ENCODE data around the gene MAP3K12. TPM values are rescaled to one million over a fixed set of nuclear protein-coding genes. Genes with fewer than 3 reads are reported as not detected.

Gene MAP3K12
- total and polyA plus RNA-seq, 2 of the 8 experiments (the other 6 are each of a cell fraction or from before 2014, with no cell fraction given): 23.4 to 42.7 TPM

- peaks cover 7% of the 10 kb centered on the region; the same call in 1 of the 2 replicates for H3K79me1 ChIP-seq (ENCODE audit: low read depth, low read length)
- H2AFZ ChIP-seq (ENCODE audit: low read length): no peak overlapping the region
- peaks cover 7% of the 10 kb centered on the region for H3K23me2 ChIP-seq (ENCODE audit: low read depth, low read length)
- no peak overlapping the region for H3K18ac ChIP-seq (ENCODE audit: extremely low read depth, low read length)
- H3K27me3 ChIP-seq (replicated peaks in 1 of 4; ENCODE audit: control insufficient read depth in 3 of 4, extremely low read depth in 1 of 4, insufficient read depth in 3 of 4, low read length in 3 of 4): no peaks in the 10 kb centered on the region
- H3K4ac ChIP-seq (replicated peaks; ENCODE audit: insufficient read length, low read depth, low read length): no peak overlapping the region
- no peak overlapping the region for H3K14ac ChIP-seq (ENCODE audit: insufficient read length)
- H2BK12ac ChIP-seq (ENCODE audit: low read depth, low read length): no peak overlapping the region
- FAIRE-seq: no peak
- H2BK15ac ChIP-seq (ENCODE audit: low read length): no peak overlapping the region
- 94% methylated on average over 3 of the region's 3 CpGs; no CpG with 5 or more reads in 1 of the 2 experiments for WGBS, 2 experiments (ENCODE audit: extremely low coverage in 1 of 2, insufficient coverage in 1 of 2, insufficient read length in 1 of 2, insufficient replicate concordance in 2 of 2, low coverage in 1 of 2, low lambda C conversion rate in 2 of 2, missing lambda C conversion rate in 1 of 2)
- ChIA-PET POLR2A (ENCODE audit: partially characterized antibody) (interaction anchor here (0.7 to 57.6 kb wide), 21 partner anchors 7 to 162 kb away, joined by 3 to 3397 read pairs (median 4); partner anchors contain the start of genes MAP3K12, NPFF and TARBP2), CTCF (ENCODE audit: partially characterized antibody) (interaction anchor here (0.8 to 4.0 kb wide), 6 partner anchors 10 to 103 kb away, joined by 3 to 24 read pairs (median 6); no protein-coding TSS in a partner anchor)
- H3K79me2 ChIP-seq (ENCODE audit: control insufficient read depth in 1 of 2, insufficient read depth in 2 of 2, low read length in 2 of 2): peaks cover 29 to 71% of the 10 kb centered on the region in 2 experiments
- H2AK5ac ChIP-seq (ENCODE audit: low read depth, low read length): no peak overlapping the region
- H3K23ac ChIP-seq (ENCODE audit: insufficient read length): no peak overlapping the region
- H3K27ac ChIP-seq (ENCODE audit: low read depth, low read length): no peak overlapping the region
- no peak overlapping the region for H2BK120ac ChIP-seq (replicated peaks; ENCODE audit: low read depth, low read length)
- H4K20me1 ChIP-seq (replicated peaks in 1 of 2; ENCODE audit: control insufficient read depth in 1 of 2, insufficient read depth in 2 of 2, low read length in 2 of 2): peaks cover 32% of the 10 kb centered on the region in 2 experiments
- peaks cover 49 to 65% (median 56%) of the 10 kb centered on the region in 4 experiments for H3K36me3 ChIP-seq (ENCODE audit: control insufficient read depth in 2 of 4, insufficient read depth in 4 of 4, low read length in 3 of 4)
- DNase-seq (ENCODE audit: low read depth in 1 of 2, low spot score in 2 of 2): no peak
- no peak overlapping the region for H4K91ac ChIP-seq (replicated peaks; ENCODE audit: insufficient read length, low read length)
- H3K4me1 ChIP-seq (replicated peaks in 1 of 4; ENCODE audit: control insufficient read depth in 3 of 4, insufficient read depth in 4 of 4, low read length in 3 of 4): peaks cover 0 to 8% (median 2%) of the 10 kb centered on the region in 4 experiments; a peak in 3 of 7 replicates
- peak overlapping the region in 2 of 4 experiments; percentile 10 to 29; a peak in 2 of 7 replicates for H3K9ac ChIP-seq (replicated peaks in 1 of 4; ENCODE audit: extremely low read depth in 1 of 4, low read depth in 3 of 4, low read length in 3 of 4)
- H4K5ac ChIP-seq (ENCODE audit: insufficient read length, low read depth, low read length): no peak overlapping the region
- no peak overlapping the region for H2BK5ac ChIP-seq (ENCODE audit: low read depth, low read length)
- H3K9me3 ChIP-seq (ENCODE audit: insufficient read depth in 2 of 2, low read depth in 1 of 2, low read length in 1 of 2): no peaks in the 10 kb centered on the region
- TF ChIP-seq GTF2F1 (IDR thresholded peaks at IDR 0.05; ENCODE audit: borderline replicate concordance, low read depth, low read length) (no peak), KDM4A (IDR thresholded peaks at IDR 0.05; ENCODE audit: low read depth, low read length, severe bottlenecking) (no peak), POLR2AphosphoS5 (IDR thresholded peaks at IDR 0.05; ENCODE audit: low read depth, low read length) (peak; percentile 58; the same call in 1 of the 2 replicates), NRF1 (IDR thresholded peaks at IDR 0.05; ENCODE audit: low read depth, low read length) (no peak), POLR2A (IDR thresholded peaks at IDR 0.05; ENCODE audit: control extremely low read depth in 1 of 2, low read depth in 2 of 2, low read length in 2 of 2) (peak in 1 of 2 experiments; percentile 61; a peak in 1 of 3 replicates), RFX5 (IDR thresholded peaks at IDR 0.05; ENCODE audit: borderline replicate concordance, low read depth, low read length) (no peak)
- peak overlapping the region; percentile 14 to 81; a peak in 1 of 4 replicates for H3K4me2 ChIP-seq (ENCODE audit: insufficient read depth in 1 of 2, low read depth in 2 of 2, low read length in 2 of 2)
- H4K8ac ChIP-seq (ENCODE audit: extremely low read depth, insufficient read depth, low read length): no peak overlapping the region
- peak overlapping the region in 2 of 4 experiments; percentile 3 to 99; a peak in 3 of 8 replicates for H3K4me3 ChIP-seq (ENCODE audit: extremely low read depth in 1 of 4, insufficient read depth in 2 of 4, low read depth in 3 of 4, low read length in 4 of 4)
- no peak overlapping the region for H3K56ac ChIP-seq (replicated peaks; ENCODE audit: insufficient read length, low read depth, low read length)
- no peak overlapping the region for H2BK20ac ChIP-seq (ENCODE audit: low read length)
These were observed 44.6 kb downstream of the MAP3K12 start for GRCh38 chr12:53454707-53455106.
